HG03175 (cell line): ENCODE measurements around the gene ATP8B2.
A peak's percentile ranks its signal among the peaks of the same experiment; 100 is the strongest.

Experiments
- ATAC-seq: cut with Tn5 transposase; IDR thresholded peaks from one replicate; pipeline ENCODE4 v1.9.1; 2021; ENCODE audit warnings: mild to moderate bottlenecking, moderate library complexity; ENCODE audit not compliant: unreplicated experiment

ATP8B2 gene

DNA sequence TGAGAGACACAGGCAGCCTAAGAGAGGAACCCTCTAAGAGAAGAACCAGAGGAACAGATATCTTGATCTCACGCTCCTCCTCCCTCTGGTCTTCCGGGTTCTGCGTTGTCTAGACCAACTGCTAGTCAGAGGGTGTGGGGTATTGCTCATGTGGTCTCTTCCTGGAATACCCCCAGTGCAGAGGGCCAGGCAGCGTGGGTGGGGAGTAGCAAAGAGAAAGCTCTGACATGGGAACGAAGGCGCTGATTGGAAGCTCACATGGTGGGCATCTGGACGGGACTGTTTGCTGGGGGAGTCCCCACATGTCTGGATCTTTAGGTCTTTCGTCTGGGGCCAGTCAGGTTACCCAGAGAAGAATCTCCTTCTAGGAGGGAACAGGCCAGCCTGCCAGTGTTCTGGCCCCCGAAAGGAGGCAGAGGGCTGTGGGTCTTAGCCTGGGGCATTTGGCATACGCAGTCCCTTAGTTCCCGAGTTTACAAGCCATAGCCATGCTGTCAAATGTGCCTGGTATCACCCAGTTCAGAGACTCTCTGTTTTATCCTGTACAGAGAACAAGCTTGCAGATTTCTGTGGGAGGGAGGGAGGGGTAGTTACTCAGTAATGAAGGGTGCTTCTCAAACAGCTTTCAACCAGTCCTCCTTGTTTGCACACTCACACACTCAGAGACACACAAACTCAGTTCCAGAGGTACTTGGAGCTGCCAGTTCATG lies 61.5 kb downstream of the ATP8B2 start:
- peak; percentile 67 for ATAC-seq

DNA sequence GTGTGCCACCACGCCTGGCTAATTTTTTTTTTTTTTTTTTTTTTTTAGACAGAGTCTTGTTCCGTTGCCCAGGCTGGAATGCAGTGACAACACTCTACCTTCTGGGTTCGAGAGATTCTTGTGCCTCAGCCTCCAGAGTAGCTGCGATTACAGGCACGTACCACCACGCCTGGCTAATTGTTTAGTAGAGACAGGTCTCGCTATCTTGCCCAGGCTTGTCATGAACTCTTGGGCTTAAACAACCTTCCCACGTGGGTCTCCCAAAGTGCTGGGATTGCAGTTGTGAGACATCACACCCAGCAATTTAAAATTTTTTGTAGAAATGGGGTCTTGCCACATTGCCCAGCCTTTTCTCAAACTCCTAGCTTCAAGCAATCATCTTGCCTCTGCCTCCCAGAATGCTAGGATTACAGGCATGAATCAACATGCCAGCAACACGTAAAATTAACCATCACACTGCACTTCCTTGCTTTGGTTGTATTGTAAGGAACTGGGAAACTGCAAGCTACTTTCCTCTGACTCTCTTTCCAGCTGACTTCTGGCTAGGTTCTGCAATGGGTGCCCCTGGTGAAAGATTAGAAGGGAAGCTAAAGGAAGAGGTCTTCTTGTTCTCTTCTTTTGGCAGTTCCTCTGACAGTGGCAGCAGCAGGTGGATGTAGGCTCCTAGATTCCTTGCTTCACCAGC lies 65.9 kb downstream of the ATP8B2 start:
- no peak for ATAC-seq

DNA sequence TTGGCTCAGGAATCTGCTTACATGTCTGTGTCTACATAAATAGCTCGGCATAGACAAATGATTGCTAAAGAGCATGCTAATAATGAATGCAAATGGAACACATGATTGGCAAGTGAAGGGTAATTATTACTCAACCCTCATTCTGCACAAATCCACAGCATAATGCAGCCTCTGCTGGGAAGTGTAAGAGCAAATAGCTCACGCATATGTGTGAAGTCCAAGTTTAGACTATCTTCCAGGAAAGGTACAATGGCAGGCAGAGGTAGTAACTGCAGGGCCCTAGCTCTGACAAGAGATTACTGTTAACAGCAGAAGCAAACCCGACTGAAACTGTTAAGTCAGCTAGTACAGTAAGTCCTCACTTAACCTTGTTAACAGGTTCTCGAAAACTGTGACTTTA lies 72.8 kb downstream of the ATP8B2 start:
- no peak for ATAC-seq

DNA sequence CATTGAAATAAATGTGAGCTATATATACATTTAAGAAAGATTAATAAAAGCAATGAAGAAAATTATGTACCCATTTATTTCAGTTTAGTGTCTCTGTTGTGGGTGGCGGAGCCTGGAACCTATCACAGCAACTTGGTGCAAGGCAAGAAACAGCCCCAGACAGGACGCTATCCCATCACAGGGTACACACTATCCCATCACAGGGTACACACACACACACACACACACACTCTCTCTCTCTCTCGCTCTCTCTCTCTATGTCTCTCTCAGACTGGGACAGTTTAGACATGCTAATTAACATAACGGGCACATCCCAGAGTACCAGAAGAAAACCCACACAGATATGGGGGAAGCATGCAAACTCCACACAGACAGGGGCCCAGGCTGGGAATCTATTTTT lies 73.4 kb downstream of the ATP8B2 start:
- no peak for ATAC-seq

DNA sequence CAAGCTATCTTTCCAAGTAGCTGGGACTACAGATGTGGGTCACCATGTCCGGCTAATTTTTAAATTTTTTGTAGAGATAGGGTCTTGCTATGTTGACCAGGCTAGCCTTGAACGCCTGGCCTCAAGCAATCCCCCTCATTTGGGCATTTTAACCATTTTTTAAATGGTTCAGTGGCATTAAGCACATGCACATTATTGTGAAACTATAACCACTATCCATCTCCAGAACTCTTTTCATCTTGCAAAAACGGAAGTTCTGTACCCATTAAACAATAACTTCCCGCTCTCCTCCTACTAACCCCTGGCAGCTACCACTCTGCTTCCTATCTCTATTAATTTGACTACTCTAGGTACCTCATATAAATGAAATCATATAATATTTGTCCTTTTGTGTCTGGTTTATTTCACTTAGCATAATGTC lies 75.1 kb downstream of the ATP8B2 start:
- ATAC-seq, result no peak
